Measurements from ENCODE around the gene C1orf35.

The C1orf35 gene

GRCh38 chr1:228147151-228147693 lies 44.1 kb upstream of the C1orf35 start:
- Histone ChIP-seq H3K27ac (ENCODE audit: low read depth, low read length) (no peak overlapping the region), H3K79me2 (ENCODE audit: control insufficient read depth, insufficient read depth, low read length) (peaks cover 20% of the 10 kb centered on the region), H2BK120ac (ENCODE audit: low read depth, low read length) (no peak overlapping the region), H3K4ac (ENCODE audit: low read depth, low read length) (no peak overlapping the region), H3K79me1 (ENCODE audit: low read length) (peaks cover 22% of the 10 kb centered on the region), H3K4me2 (ENCODE audit: low read length) (no peak overlapping the region), H3K36me3 (ENCODE audit: control insufficient read depth, insufficient read depth, low read length) (no peaks in the 10 kb centered on the region), H3K4me1 (ENCODE audit: control insufficient read depth, low read depth, low read length) (no peaks in the 10 kb centered on the region), H3K27me3 (ENCODE audit: insufficient read depth, low read length, poor library complexity) (no peaks in the 10 kb centered on the region), H4K5ac (ENCODE audit: low read length) (no peak overlapping the region), H4K8ac (ENCODE audit: low read depth, low read length) (no peak overlapping the region), H2AK5ac (ENCODE audit: low read length) (no peak overlapping the region), H3K23ac (ENCODE audit: low read length) (no peak overlapping the region), H3K4me3 (ENCODE audit: low read length) (no peak overlapping the region), H2BK5ac (ENCODE audit: low read length) (no peak overlapping the region), H3K56ac (ENCODE audit: low read length) (no peak overlapping the region), H2BK15ac (replicated peaks; ENCODE audit: low read depth) (no peak overlapping the region), H3K9ac (ENCODE audit: low read length) (no peak overlapping the region), H3K18ac (ENCODE audit: low read length) (no peak overlapping the region)
- no CpG with 5 or more reads among the region's 20 CpGs for WGBS (ENCODE audit: extremely low coverage, insufficient coverage, low lambda C conversion rate)
- no peak for DNase-seq

- H3K18ac ChIP-seq (ENCODE audit: low read length): no peak overlapping the region
- no peak overlapping the region for H3K4me3 ChIP-seq (ENCODE audit: low read length)
- H3K23ac ChIP-seq (ENCODE audit: low read length): no peak overlapping the region
- no CpG with 5 or more reads among the region's 18 CpGs for WGBS (ENCODE audit: extremely low coverage, insufficient coverage, low lambda C conversion rate)
- H3K56ac ChIP-seq (ENCODE audit: low read length): no peak overlapping the region
- no peak overlapping the region for H3K27ac ChIP-seq (ENCODE audit: low read depth, low read length)
- no peak for DNase-seq
- peaks cover 28% of the 10 kb centered on the region for H3K79me1 ChIP-seq (ENCODE audit: low read length)
- no peaks in the 10 kb centered on the region for H3K4me1 ChIP-seq (ENCODE audit: control insufficient read depth, low read depth, low read length)
- H3K4me2 ChIP-seq (ENCODE audit: low read length): no peak overlapping the region
- H3K9ac ChIP-seq (ENCODE audit: low read length): no peak overlapping the region
- no peak overlapping the region for H2BK15ac ChIP-seq (replicated peaks; ENCODE audit: low read depth)
- no peak overlapping the region for H2BK5ac ChIP-seq (ENCODE audit: low read length)
- H4K8ac ChIP-seq (ENCODE audit: low read depth, low read length): no peak overlapping the region
- H2BK120ac ChIP-seq (ENCODE audit: low read depth, low read length): no peak overlapping the region
- H4K5ac ChIP-seq (ENCODE audit: low read length): no peak overlapping the region
- H3K79me2 ChIP-seq (ENCODE audit: control insufficient read depth, insufficient read depth, low read length): peaks cover 26% of the 10 kb centered on the region
- H3K4ac ChIP-seq (ENCODE audit: low read depth, low read length): no peak overlapping the region
- no peaks in the 10 kb centered on the region for H3K36me3 ChIP-seq (ENCODE audit: control insufficient read depth, insufficient read depth, low read length)
- no peaks in the 10 kb centered on the region for H3K27me3 ChIP-seq (ENCODE audit: insufficient read depth, low read length, poor library complexity)
- H2AK5ac ChIP-seq (ENCODE audit: low read length): no peak overlapping the region
Measured at GRCh38 chr1:228146417-228147150, 43.5 kb upstream of the C1orf35 start.

GRCh38 chr1:228145463-228146416 lies 42.6 kb upstream of the C1orf35 start:
- Histone ChIP-seq H3K4me1 (ENCODE audit: control insufficient read depth, low read depth, low read length) (no peaks in the 10 kb centered on the region), H3K4me3 (ENCODE audit: low read length) (no peak overlapping the region), H3K4me2 (ENCODE audit: low read length) (no peak overlapping the region), H2BK120ac (ENCODE audit: low read depth, low read length) (no peak overlapping the region), H3K18ac (ENCODE audit: low read length) (no peak overlapping the region), H2BK15ac (replicated peaks; ENCODE audit: low read depth) (no peak overlapping the region), H4K8ac (ENCODE audit: low read depth, low read length) (no peak overlapping the region), H3K23ac (ENCODE audit: low read length) (no peak overlapping the region), H2BK5ac (ENCODE audit: low read length) (no peak overlapping the region), H3K79me2 (ENCODE audit: control insufficient read depth, insufficient read depth, low read length) (peaks cover 35% of the 10 kb centered on the region), H3K9ac (ENCODE audit: low read length) (no peak overlapping the region), H3K4ac (ENCODE audit: low read depth, low read length) (no peak overlapping the region), H3K27ac (ENCODE audit: low read depth, low read length) (no peak overlapping the region), H4K5ac (ENCODE audit: low read length) (no peak overlapping the region), H3K27me3 (ENCODE audit: insufficient read depth, low read length, poor library complexity) (no peaks in the 10 kb centered on the region), H3K56ac (ENCODE audit: low read length) (no peak overlapping the region), H3K36me3 (ENCODE audit: control insufficient read depth, insufficient read depth, low read length) (no peaks in the 10 kb centered on the region), H2AK5ac (ENCODE audit: low read length) (no peak overlapping the region), H3K79me1 (ENCODE audit: low read length) (peaks cover 36% of the 10 kb centered on the region)
- WGBS (ENCODE audit: extremely low coverage, insufficient coverage, low lambda C conversion rate): no CpG with 5 or more reads among the region's 31 CpGs
- no peak for DNase-seq

GRCh38 chr1:228144993-228145343 lies 41.8 kb upstream of the C1orf35 start:
- Histone ChIP-seq H3K27me3 (ENCODE audit: insufficient read depth, low read length, poor library complexity) (no peaks in the 10 kb centered on the region), H3K79me1 (ENCODE audit: low read length) (peaks cover 37% of the 10 kb centered on the region), H3K27ac (ENCODE audit: low read depth, low read length) (no peak overlapping the region), H3K23ac (ENCODE audit: low read length) (no peak overlapping the region), H3K79me2 (ENCODE audit: control insufficient read depth, insufficient read depth, low read length) (peaks cover 36% of the 10 kb centered on the region), H3K4ac (ENCODE audit: low read depth, low read length) (no peak overlapping the region), H3K36me3 (ENCODE audit: control insufficient read depth, insufficient read depth, low read length) (no peaks in the 10 kb centered on the region), H2BK15ac (replicated peaks; ENCODE audit: low read depth) (no peak overlapping the region), H2BK5ac (ENCODE audit: low read length) (no peak overlapping the region), H3K18ac (ENCODE audit: low read length) (no peak overlapping the region), H3K4me3 (ENCODE audit: low read length) (no peak overlapping the region), H3K56ac (ENCODE audit: low read length) (no peak overlapping the region), H2AK5ac (ENCODE audit: low read length) (no peak overlapping the region), H4K5ac (ENCODE audit: low read length) (no peak overlapping the region), H4K8ac (ENCODE audit: low read depth, low read length) (no peak overlapping the region), H3K4me2 (ENCODE audit: low read length) (no peak overlapping the region), H3K4me1 (ENCODE audit: control insufficient read depth, low read depth, low read length) (no peaks in the 10 kb centered on the region), H2BK120ac (ENCODE audit: low read depth, low read length) (no peak overlapping the region), H3K9ac (ENCODE audit: low read length) (no peak overlapping the region)
- no peak for DNase-seq
- WGBS (ENCODE audit: extremely low coverage, insufficient coverage, low lambda C conversion rate): no CpG with 5 or more reads among the region's 8 CpGs

- Histone ChIP-seq H3K4me3 (ENCODE audit: low read length) (no peak overlapping the region), H2BK15ac (replicated peaks; ENCODE audit: low read depth) (no peak overlapping the region), H4K5ac (ENCODE audit: low read length) (no peak overlapping the region), H3K18ac (ENCODE audit: low read length) (no peak overlapping the region), H2BK120ac (ENCODE audit: low read depth, low read length) (no peak overlapping the region), H4K8ac (ENCODE audit: low read depth, low read length) (no peak overlapping the region), H3K56ac (ENCODE audit: low read length) (no peak overlapping the region), H3K36me3 (ENCODE audit: control insufficient read depth, insufficient read depth, low read length) (no peaks in the 10 kb centered on the region), H2AK5ac (ENCODE audit: low read length) (no peak overlapping the region), H3K23ac (ENCODE audit: low read length) (no peak overlapping the region), H3K4me1 (ENCODE audit: control insufficient read depth, low read depth, low read length) (no peaks in the 10 kb centered on the region), H3K9ac (ENCODE audit: low read length) (no peak overlapping the region), H3K4ac (ENCODE audit: low read depth, low read length) (no peak overlapping the region), H3K4me2 (ENCODE audit: low read length) (no peak overlapping the region), H3K79me1 (ENCODE audit: low read length) (peaks cover 37% of the 10 kb centered on the region), H3K27ac (ENCODE audit: low read depth, low read length) (no peak overlapping the region), H3K79me2 (ENCODE audit: control insufficient read depth, insufficient read depth, low read length) (peaks cover 36% of the 10 kb centered on the region), H3K27me3 (ENCODE audit: insufficient read depth, low read length, poor library complexity) (no peaks in the 10 kb centered on the region), H2BK5ac (ENCODE audit: low read length) (no peak overlapping the region)
- DNase-seq: no peak
- WGBS (ENCODE audit: extremely low coverage, insufficient coverage, low lambda C conversion rate): no CpG with 5 or more reads among the region's 16 CpGs
Measured at GRCh38 chr1:228144193-228144992, 41.3 kb upstream of the C1orf35 start.

Measured in mesendoderm (in vitro differentiated cells).